Measurements from ENCODE around the gene CRTAP. TPM values are rescaled to one million over a fixed set of nuclear protein-coding genes. Genes with fewer than 3 reads are reported as not detected.

The CRTAP gene
- total RNA-seq, 1 experiment from 2014 or later: 104 TPM

- no peaks in the 10 kb centered on the region for H3K36me3 ChIP-seq (ENCODE audit: control insufficient read depth in 1 of 2, insufficient read depth in 2 of 2, low read length in 2 of 2)
- no peak overlapping the region for H3K4me3 ChIP-seq (replicated peaks in 1 of 2; ENCODE audit: low read depth in 1 of 2, low read length in 2 of 2)
- H3K27me3 ChIP-seq (ENCODE audit: insufficient read depth, low read length): no peaks in the 10 kb centered on the region
- H2AFZ ChIP-seq (ENCODE audit: low read depth, low read length, poor library complexity, severe bottlenecking): no peak overlapping the region
- ATAC-seq (no peak), DNase-seq (ENCODE audit: low read depth, low spot score) (no peak)
- intact Hi-C loops (cut with micrococcal nuclease): loop anchor here (10.0 kb wide), 1 partner anchor 343 kb away; no protein-coding TSS in a partner anchor
- RAD21 ChIA-PET (ENCODE audit: low non-redundant PET in 1 of 2, low total read pairs in 2 of 2, uncharacterized antibody in 2 of 2, unreplicated experiment in 2 of 2): no interaction called here
- POLR2A ChIA-PET: no interaction called here
- peaks cover 7% of the 10 kb centered on the region for H3K79me2 ChIP-seq (ENCODE audit: insufficient read depth, low read length)
- H3K4me2 ChIP-seq (ENCODE audit: low read length): no peak overlapping the region
- TF ChIP-seq EZH2 (IDR thresholded peaks at IDR 0.05) (no peak), EZH2phosphoT487 (IDR thresholded peaks at IDR 0.05; ENCODE audit: borderline replicate concordance) (no peak), SRF (IDR thresholded peaks at IDR 0.05; ENCODE audit: low read depth) (no peak), YY1 (IDR thresholded peaks at IDR 0.05; ENCODE audit: extremely low read depth, insufficient replicate concordance, low read depth, low read length) (no peak), SP1 (IDR thresholded peaks at IDR 0.05; ENCODE audit: low read depth) (no peak), ATF3 (IDR thresholded peaks at IDR 0.05) (no peak), POLR2A (IDR thresholded peaks at IDR 0.05; ENCODE audit: borderline replicate concordance, extremely low read depth, insufficient read depth, insufficient read length) (no peak), SIN3A (IDR thresholded peaks at IDR 0.05; ENCODE audit: low read depth) (no peak), CTCF (IDR thresholded peaks at IDR 0.05 in 2 of 3, conservative IDR thresholded peaks at IDR 0.05 in 1 of 3; ENCODE audit: borderline replicate concordance in 1 of 3, insufficient read depth in 1 of 3, low read depth in 2 of 3, low read length in 2 of 3) (no peak), POLR2AphosphoS5 (IDR thresholded peaks at IDR 0.05; ENCODE audit: low read depth, low read length) (no peak), TCF7L2 (IDR thresholded peaks at IDR 0.05; ENCODE audit: borderline replicate concordance, extremely low read depth, insufficient read depth, insufficient read length) (no peak), MAX (IDR thresholded peaks at IDR 0.05) (no peak), REST (IDR thresholded peaks at IDR 0.05; ENCODE audit: low read depth) (no peak), JUND (IDR thresholded peaks at IDR 0.05) (no peak), ZBTB33 (IDR thresholded peaks at IDR 0.05; ENCODE audit: extremely low read depth, insufficient replicate concordance, low read length) (no peak), CEBPB (IDR thresholded peaks at IDR 0.05; ENCODE audit: low read depth) (no peak), ELF1 (IDR thresholded peaks at IDR 0.05; ENCODE audit: borderline replicate concordance, low read depth) (no peak), EGR1 (IDR thresholded peaks at IDR 0.05; ENCODE audit: low read depth) (no peak)
- H3K9ac ChIP-seq (ENCODE audit: low read length): no peak overlapping the region
- no peak overlapping the region for H3K27ac ChIP-seq (ENCODE audit: low read depth, low read length)
- H3K4me1 ChIP-seq (ENCODE audit: control insufficient read depth in 1 of 2, insufficient read depth in 2 of 2, low read length in 2 of 2): no peaks in the 10 kb centered on the region
- CTCF ChIA-PET: no interaction called here
- BruUV-seq (replicated peaks): no TSS peak
- no peaks in the 10 kb centered on the region for H3K9me3 ChIP-seq (ENCODE audit: control insufficient read depth in 1 of 2, insufficient read depth in 1 of 2, low read depth in 1 of 2, low read length in 2 of 2)
- no peaks in the 10 kb centered on the region for H4K20me1 ChIP-seq (ENCODE audit: insufficient read depth)
- no peaks in the 10 kb centered on the region for H3K9me2 ChIP-seq (ENCODE audit: insufficient read depth)
These were observed 35.8 kb upstream of the CRTAP start for GRCh38 chr3:33077976-33078375.
